ENCODE data around the gene DEPDC4.

Gene DEPDC4

DNA sequence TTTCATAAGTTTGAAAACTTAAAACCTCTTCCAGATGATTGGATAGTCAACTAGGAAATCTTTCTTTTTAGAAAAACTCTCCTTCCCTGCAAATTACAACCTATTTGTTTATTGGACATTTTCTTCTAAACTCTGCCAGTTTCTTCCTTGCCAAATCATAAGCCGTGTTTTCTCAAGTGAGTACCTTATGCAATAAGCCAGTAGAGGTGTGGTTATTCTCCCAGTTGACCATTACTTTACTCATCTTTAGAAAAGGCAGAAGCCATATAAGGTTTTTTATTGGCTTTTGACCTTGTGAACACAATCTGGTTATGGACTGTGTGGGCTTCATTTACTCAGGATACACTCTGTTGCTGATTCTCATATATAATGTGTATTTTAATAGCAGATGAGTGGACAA is 51.7 kb downstream of the DEPDC4 start:
- no peak for TF ChIP-seq CTCF (conservative IDR thresholded peaks at IDR 0.05; ENCODE audit: low read depth)
- ChIA-PET POLR2A (ENCODE audit: low non-redundant PET) (no interaction called here), CTCF (no interaction called here)
- DNase-seq (ENCODE audit: low spot score) = no peak
- H3K27ac ChIP-seq = no peak overlapping the region

GRCh38 chr12:100214518-100214917 is 52.4 kb downstream of the DEPDC4 start:
- no peak overlapping the region for H3K27ac ChIP-seq
- TF ChIP-seq CTCF (conservative IDR thresholded peaks at IDR 0.05; ENCODE audit: low read depth) = no peak
- DNase-seq (ENCODE audit: low spot score) = no peak
- POLR2A ChIA-PET (ENCODE audit: low non-redundant PET) = no interaction called here
- CTCF ChIA-PET = interaction anchor here (0.7 kb wide), 1 partner anchor 12 kb away, joined by 4 read pairs; no protein-coding TSS in a partner anchor

DNA sequence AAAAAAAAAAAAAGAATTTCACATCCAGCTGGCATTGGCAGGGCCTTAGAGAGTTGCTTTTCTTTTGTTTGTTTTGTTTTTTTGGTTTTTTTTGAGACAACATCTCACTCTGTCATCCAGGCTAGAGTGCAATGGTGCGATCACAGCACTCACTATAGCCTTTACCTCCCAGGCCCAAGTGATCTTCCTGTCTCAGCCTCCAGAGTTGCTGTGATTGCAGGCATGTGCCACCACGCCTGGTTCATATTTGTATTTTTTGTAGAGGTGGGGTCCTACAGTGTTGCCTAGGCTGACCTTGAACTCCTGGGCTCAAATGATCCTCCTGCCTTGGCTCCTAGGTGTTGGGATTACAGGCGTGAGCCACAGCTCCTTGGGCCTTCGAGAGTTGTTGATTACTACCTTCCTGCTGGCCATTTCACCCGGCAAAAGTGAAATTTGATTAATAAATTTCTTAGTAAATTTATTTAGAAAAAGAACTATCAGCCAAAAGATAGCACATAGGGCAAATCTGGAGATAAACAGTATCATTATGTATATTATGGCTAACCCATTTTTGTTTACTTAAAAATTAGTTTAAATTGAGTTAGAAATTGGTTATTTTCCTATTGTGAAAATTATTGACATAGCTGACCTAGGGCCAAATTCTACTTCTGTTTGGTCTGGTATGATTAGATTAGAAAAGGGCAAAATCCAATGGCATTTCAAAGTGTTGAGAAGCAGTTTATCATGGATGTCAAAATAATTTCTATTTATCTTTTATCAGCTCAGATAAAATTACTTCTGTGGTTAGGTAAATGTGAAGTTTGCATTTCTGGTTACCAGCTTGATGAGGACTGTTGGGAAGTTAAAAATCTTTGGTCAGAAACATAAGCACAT is 53.6 kb downstream of the DEPDC4 start:
- ChIA-PET CTCF (no interaction called here), POLR2A (ENCODE audit: low non-redundant PET) (interaction anchor here (0.7 kb wide), 1 partner anchor 59 kb away, joined by 4 read pairs; no protein-coding TSS in a partner anchor)
- H3K27ac ChIP-seq = no peak overlapping the region
- DNase-seq (ENCODE audit: low spot score) = no peak
- no peak for TF ChIP-seq CTCF (conservative IDR thresholded peaks at IDR 0.05; ENCODE audit: low read depth)

- ChIA-PET CTCF (no interaction called here), POLR2A (ENCODE audit: low non-redundant PET) (no interaction called here)
These were observed 55.2 kb downstream of the DEPDC4 start for GRCh38 chr12:100211698-100212097.

DNA sequence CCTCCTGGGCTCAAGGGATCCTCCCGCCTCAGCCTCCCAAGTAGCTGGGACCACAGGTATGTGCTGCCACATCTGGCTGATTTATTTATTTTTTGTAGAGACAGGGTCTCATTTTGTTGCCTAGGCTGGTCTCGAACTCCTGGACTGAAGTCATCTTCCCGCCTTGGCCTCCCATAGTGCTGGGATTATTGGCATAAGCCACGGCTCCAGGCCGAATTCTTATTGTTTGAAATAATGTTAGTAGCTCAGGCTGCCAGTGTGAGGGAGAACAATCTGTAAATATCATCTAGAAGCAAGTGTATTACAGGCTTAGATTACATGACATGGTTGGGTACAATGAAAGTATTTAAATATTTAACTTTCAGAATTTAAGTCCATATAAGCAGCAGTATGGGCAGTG is 58.0 kb downstream of the DEPDC4 start:
- POLR2A ChIA-PET (ENCODE audit: low non-redundant PET) = no interaction called here
- H3K27ac ChIP-seq = no peak overlapping the region
- CTCF ChIA-PET = no interaction called here
- no peak for DNase-seq (ENCODE audit: low spot score)
- no peak for TF ChIP-seq CTCF (conservative IDR thresholded peaks at IDR 0.05; ENCODE audit: low read depth)

More at GRCh38 chr12:100211698-100212097, 55.2 kb downstream of the DEPDC4 start:
- DNase-seq (ENCODE audit: low spot score) = no peak
- no peak for TF ChIP-seq CTCF (conservative IDR thresholded peaks at IDR 0.05; ENCODE audit: low read depth)
- no peak overlapping the region for H3K27ac ChIP-seq

GRCh38 chr12:100207311-100207710 is 59.6 kb downstream of the DEPDC4 start:
- CTCF ChIA-PET = no interaction called here

More at GRCh38 chr12:100207311-100207710, 59.6 kb downstream of the DEPDC4 start:
- no peak overlapping the region for H3K27ac ChIP-seq
- DNase-seq (ENCODE audit: low spot score) = no peak
- no peak for TF ChIP-seq CTCF (conservative IDR thresholded peaks at IDR 0.05; ENCODE audit: low read depth)
- POLR2A ChIA-PET (ENCODE audit: low non-redundant PET) = no interaction called here
